HG02759 (cell line): ENCODE results near the gene MORN3.
A peak's percentile ranks its signal among the peaks of the same experiment; 100 is the strongest.
"Not testable (repeated sequence)": the region's sequence is repeated elsewhere in the genome, so short reads cannot be mapped to it uniquely, and the experiment has no call there.

Source experiments
- ATAC-seq: cut with Tn5 transposase; IDR thresholded peaks from one replicate; pipeline ENCODE4 v1.9.1; 2021; ENCODE audit warnings: mild to moderate bottlenecking, moderate library complexity; ENCODE audit not compliant: unreplicated experiment

Gene MORN3

DNA sequence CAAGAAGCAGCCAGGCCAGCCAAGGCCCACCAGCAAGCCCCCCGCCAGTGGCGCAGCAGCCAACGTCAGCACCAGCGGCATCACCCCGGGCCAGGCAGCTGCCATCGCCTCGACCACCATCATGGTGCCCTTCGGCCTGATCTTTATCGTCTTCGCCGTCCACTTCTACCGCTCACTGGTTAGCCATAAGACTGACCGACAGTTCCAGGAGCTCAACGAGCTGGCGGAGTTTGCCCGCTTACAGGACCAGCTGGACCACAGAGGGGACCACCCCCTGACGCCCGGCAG lies 28.2 kb downstream of the MORN3 start:
- ATAC-seq = no peak

DNA sequence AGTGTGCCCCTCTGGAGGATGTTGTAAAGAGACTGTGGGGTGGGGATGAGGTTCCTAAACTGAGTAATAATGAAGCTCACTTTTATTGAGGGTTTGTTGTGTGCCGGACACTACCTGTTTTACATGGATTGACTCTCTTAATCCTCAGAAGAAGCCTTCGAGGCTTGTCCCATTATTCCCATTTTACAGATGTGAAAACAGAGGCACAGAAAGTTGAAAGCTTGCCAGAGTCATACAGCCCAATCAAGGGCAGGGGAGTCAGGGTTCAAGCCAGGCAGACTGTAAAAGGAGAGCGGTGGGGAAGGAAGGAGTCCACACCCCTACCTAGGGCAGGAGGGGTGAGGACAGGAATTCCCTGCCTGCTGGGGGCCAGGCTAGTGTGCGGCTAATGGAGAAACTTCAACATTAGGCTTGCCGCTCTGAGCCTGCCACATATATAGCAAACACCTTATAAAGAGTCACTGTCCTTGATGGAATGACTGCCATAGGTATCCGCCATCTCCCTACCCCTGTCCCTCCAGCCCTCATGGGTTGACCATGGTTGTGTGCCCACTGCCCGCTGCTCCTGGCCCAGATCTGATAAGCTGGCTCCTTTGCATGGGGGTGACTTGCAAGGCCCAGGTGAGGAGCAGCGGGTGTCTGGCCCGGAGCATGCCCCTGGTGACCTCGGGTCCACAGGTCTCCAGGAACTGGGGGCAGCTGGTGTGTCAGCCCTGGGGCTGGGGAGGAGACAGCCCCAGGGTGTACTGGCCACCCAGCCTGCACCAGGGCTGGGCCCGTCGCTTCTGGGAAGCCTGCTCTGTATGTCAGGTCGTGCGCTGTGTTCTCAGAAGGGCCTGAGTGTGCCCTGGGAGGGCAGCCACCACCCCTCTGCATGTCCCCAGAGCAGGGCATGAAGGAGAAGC lies 30.9 kb downstream of the MORN3 start:
- no peak for ATAC-seq

GRCh38 chr12:121637231-121637914 lies 32.1 kb downstream of the MORN3 start:
- no peak for ATAC-seq

GRCh38 chr12:121634836-121635235 lies 34.6 kb downstream of the MORN3 start:
- ATAC-seq = no peak

DNA sequence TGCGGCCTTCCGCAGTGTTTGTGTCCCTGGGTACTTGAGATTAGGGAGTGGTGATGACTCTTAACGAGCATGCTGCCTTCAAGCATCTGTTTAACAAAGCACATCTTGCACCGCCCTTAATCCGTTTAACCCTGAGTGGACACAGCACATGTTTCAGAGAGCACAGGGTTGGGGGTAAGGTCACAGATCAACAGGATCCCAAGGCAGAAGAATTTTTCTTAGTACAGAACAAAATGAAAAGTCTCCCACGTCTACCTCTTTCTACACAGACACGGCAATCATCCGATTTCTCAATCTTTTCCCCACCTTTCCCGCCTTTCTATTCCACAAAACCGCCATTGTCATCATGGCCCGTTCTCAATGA lies 35.6 kb downstream of the MORN3 start:
- not testable (repeated sequence) for ATAC-seq

- ATAC-seq = no peak
Observed at GRCh38 chr12:121632069-121632970, 37.1 kb downstream of the MORN3 start.

DNA sequence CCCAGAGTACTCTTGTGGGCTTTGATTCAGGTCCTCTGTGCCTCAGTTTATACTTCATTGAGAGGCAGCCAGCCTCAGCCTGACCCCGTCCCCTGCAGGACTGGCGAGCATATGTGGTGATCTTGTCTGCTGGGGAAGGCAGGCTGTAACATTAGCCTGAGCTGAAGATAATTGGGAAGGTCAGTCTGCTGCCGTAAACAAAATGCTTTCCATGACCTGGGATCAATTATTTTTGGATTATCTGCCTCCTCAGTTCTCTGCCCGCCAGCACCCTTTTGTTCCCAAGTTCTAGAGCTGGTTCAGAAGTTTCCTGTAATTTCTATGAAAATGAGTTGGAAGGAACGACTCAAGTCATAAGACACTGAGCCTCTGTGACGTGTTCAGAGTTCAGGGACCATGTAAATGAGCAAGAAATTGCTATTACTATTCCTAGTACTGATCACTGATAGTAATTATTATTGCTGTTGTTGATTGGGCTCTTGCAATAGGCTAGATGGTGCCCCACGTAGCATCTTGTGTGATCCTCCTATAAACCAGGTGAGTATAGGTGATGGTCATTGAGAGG lies 38.6 kb downstream of the MORN3 start:
- no peak for ATAC-seq

- ATAC-seq = no peak
Observed at GRCh38 chr12:121628536-121628935, 40.9 kb downstream of the MORN3 start.

GRCh38 chr12:121628037-121628436 lies 41.4 kb downstream of the MORN3 start:
- no peak for ATAC-seq

- peak; percentile 39 for ATAC-seq
Observed at GRCh38 chr12:121626853-121627640, 42.4 kb downstream of the MORN3 start.

DNA sequence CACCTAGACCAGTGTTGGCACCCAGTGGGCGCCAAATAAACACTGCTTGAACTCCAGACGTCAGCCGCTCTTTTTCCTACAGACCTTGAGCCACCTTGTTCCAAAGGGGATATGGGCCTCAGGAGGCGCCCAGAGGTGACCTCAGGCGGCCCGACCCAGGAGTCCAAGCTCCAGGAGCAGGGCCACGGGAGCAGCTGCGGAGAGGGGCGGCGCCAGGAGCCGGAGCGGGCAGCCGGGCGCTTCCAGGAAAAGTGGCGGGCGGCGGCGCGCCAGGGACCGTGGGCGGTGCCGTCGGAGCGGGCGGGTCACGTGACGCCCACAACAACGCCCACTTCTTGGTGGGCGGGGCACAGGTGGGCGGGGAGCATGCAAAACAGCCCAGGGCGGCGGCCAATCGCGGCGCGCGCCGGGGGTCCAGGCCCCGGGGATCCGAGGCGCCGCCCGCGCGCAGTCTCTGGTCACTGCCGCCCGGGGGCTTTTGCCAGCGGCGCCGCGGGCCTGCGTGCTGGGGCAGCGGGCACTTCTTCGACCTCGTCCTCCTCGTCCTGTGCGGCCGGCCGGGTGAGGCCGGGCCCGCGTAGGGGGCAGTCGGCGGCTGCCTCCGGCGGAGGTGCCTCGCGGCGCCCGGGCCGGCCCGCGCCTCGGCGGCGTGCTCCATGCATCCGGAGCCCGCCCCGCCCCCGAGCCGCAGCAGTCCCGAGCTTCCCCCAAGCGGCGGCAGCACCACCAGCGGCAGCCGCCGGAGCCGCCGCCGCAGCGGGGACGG lies 43.2 kb downstream of the MORN3 start, which contains the start of gene ORAI1:
Gene ORAI1 (plus strand): TSS at position 444 of the 766 bp plus-strand sequence.
- ATAC-seq = peak; percentile 78

DNA sequence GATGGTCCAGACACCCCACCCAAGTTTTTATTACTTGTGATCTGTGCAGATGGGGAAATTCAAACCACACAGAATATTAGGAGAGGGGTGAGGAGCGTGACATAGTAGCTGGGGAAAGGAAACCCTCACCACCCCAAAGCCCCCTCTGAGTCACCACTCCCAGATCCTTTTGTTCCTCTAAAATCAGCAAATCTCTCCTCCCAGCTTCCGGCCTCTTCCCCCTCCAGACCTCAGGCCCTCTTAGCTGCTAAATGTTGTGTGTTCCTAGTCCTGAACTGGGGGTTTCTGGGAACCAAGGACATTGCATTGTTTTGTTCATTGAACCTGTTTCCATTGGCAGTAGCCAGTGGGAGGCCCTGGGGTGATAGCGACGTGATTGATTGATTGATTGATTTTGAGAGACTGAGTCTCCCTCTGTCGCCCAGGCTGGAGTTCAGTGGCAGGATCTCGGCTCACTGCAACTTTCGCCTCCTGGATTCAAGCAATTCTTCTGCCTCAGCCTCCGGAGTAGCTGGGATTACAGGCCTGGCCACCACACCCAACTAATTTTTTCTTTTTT lies 49.0 kb downstream of the MORN3 start:
- ATAC-seq = no peak

GRCh38 chr12:121618659-121619233 lies 50.7 kb downstream of the MORN3 start:
- ATAC-seq = no peak

DNA sequence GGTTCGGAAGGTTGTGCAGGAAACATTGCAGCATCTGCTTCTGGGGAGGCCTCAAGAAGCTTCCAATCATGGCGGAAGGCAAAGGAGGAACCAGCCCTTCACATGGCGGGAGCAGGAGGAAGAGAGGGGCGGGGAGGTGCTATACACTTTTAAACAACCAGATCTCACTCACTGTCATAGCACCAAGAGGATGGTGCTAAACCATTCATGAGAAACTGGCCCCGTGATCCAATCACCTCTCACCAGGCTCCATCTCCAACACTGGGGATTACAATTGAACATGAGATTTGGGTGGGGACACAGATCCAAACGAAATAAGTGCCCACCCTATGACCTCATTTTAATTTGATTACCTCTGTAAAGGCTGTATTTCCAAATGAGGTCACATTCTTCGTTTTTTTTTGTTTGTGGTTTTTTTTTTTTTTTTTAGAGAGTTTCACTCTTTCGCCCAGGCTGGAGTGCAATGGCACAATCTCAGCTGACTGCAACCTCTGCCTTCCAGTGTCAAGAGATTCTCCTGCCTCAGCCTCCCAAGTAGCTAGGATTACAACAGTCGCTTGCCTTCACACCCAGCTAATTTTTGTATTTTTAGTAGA lies 54.5 kb downstream of the MORN3 start:
- ATAC-seq = no peak

GRCh38 chr12:121613462-121613861 lies 56.0 kb downstream of the MORN3 start:
- no peak for ATAC-seq

DNA sequence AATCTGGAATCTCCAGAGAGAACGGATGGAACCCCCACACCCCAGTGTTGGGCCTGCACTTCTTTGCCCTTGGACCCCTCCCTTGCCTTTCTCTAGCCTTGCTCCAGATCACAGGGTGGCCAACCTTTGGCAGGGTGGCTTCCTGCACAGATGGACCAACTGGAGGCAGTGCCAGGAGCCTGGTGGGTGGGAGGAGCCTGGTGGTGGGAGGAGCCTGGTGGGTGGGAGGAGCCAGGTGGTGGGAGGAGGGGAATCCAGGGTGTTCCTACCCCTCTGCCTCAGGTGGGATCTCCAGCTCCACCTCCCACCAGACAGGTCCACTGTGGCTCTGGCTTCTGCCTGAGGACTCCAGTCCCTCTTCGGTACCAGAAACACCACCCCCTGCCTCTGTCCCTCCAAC lies 58.1 kb downstream of the MORN3 start:
- no peak for ATAC-seq

DNA sequence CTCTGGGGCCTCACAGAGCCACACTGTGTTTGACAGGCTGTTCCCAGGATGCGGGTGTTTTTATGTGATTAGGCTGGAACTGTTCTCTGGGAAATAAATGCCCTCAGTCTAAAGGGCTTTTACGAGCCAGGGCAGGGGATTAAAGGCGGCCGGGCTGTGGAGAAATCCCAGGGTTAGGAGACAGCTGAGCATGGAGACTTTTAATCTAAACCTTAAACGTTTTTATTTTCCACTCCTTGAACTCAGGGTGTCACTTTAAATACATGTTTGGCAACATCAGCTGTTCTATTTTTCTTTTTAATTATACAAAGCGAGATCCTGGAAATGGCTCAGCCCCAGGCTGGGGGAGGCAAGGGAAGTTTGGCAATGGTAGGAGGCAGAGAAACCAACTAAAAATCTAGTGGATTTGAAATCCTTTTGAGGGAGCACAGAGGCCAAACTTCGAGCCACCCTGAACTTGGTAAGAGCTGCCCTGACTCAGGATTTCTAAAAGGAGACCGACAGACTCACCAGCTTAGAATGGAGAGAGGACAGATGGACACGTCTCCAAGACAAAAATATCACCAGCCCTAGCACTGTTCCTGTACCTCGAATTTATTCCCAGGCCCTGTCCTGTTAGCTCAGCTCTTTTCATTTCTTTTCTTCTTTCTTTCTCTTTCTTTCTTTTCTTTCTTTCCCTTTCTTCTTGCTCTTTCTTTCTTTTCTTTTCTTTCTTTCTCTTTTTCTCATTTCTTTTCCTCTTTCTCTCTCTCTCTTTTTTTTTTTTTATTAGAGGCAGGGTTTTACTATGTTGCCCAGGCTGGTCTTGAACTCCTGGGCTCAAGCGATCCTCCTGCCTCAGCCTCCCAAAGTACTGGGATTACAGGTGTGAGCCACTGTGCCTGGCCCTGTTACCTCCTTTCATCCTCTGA lies 59.0 kb downstream of the MORN3 start:
- no peak for ATAC-seq
